Stomach (tissue), 9 donors: ENCODE data around the gene CYP3A5. TPM values are rescaled to one million over a fixed set of nuclear protein-coding genes. Genes with fewer than 3 reads are reported as not detected.

ENCODE experiments used
- DNase-seq, 2 donors: peaks; one replicate each; pipeline versions ENCODE4 v3.0.0 to v3.0.0-alpha.2; 2013 to 2019
- H3K27ac ChIP-seq, 5 donors: fragments of 200-600 bp in 4 of 5; sonication (generic) in 4 of 5; one replicate each; pipeline ENCODE4 v1.5.1; 2013 to 2019; ENCODE audit warnings: mild to moderate bottlenecking in 1 of 5, moderate library complexity in 1 of 5
- H3K27me3 ChIP-seq, 3 donors: fragments of 200-600 bp; sonication (generic); one replicate each; pipeline ENCODE4 v1.5.1; 2017 to 2019; ENCODE audit warnings: mixed run types in 1 of 3
- H3K36me3 ChIP-seq, 4 donors: fragments of 200-600 bp; sonication (generic); 1 replicate in 3 of 4; 2 replicates in 1 of 4; pipeline ENCODE4 v1.5.1; 2016 to 2019
- H3K4me1 ChIP-seq, 4 donors: fragments of 200-600 bp; sonication (generic); one replicate each; pipeline ENCODE4 v1.5.1; 2016 to 2019
- H3K4me3 ChIP-seq, 4 donors: fragments of 200-600 bp; sonication (generic) in 3 of 4; one replicate each; pipeline ENCODE4 v1.5.1; 2016 to 2019; ENCODE audit warnings: mild to moderate bottlenecking in 1 of 4
- H3K9me3 ChIP-seq, 4 donors: fragments of 200-600 bp; sonication (generic); one replicate each; pipeline ENCODE4 v1.5.1; 2016 to 2019
- EP300 ChIP-seq: sonication (generic); formaldehyde crosslinking; IDR thresholded peaks from one replicate; pipeline ENCODE4 v1.6.1; 2017; ENCODE audit warnings: antibody characterized with exemption
- POLR2A ChIP-seq, 4 donors: fragments of 450-650 bp; IDR thresholded peaks; one replicate each; pipeline ENCODE4 v1.6.1; 2016; ENCODE audit warnings: antibody characterized with exemption in 4 of 4, control low read depth in 2 of 4, mild to moderate bottlenecking in 1 of 4, moderate library complexity in 1 of 4
- POLR2AphosphoS5 ChIP-seq, 3 donors: sonication (generic); formaldehyde crosslinking; IDR thresholded peaks; one replicate each; pipeline ENCODE4 v1.6.1; 2016; ENCODE audit warnings: antibody characterized with exemption in 3 of 3
- WGBS, 5 donors: extraction: QIAGEN DNeasy Blood & Tissue Kit in 3 of 5; methylation state at CpG; one replicate each; pipeline versions ENCODE4 v1.1.5 to v1.1.7; 2013 to 2018; 5-methylcytosine and 5-hydroxymethylcytosine counted together
- intact Hi-C: fragments of 100-400 bp; cut with DNase I; formaldehyde crosslinking; loops from one replicate; pipeline ENCODE4 v1.15.1; 2023; ENCODE audit warnings: low total_unique reads
- polyA plus RNA-seq, 3 donors: library from polyadenylated mRNA; stranded (reverse); fragments of 200-250 nt; gene quantifications; one replicate each; pipeline ENCODE4 v1.2.3, GENCODE V29; 2013
- small RNA-seq, 4 donors: library from RNA; depleted of rRNA; stranded (forward); fragments of <200 nt; gene quantifications; one replicate each; pipeline ENCODE3, GENCODE V24; 2016
- total RNA-seq, 5 donors: library from RNA; depleted of rRNA; stranded (reverse); fragments of >200 nt; gene quantifications; one replicate each; pipeline versions ENCODE4 v1.1.0 to v1.2.3, GENCODE V29; 2014 to 2016
- TF ChIP-seq, protein P1 (sequence below), 7 experiments: fragments of 450-650 bp in 4 of 7; fragments of 200-600 bp in 3 of 7; sonication (generic) in 3 of 7; IDR thresholded peaks; one replicate each; pipeline ENCODE4 v1.5.1; 2016 to 2019; ENCODE audit warnings: antibody characterized with exemption in 7 of 7, control low read depth in 2 of 7, mild to moderate bottlenecking in 1 of 7
- donor health status: healthy with polysubstance abuse.
- donor health status: Bipolar disorder and iron deficiency.
- donor health status: healthy.

The CYP3A5 gene
- total and polyA plus RNA-seq, 8 donors = 26.3 to 538 (median 141) TPM

DNA sequence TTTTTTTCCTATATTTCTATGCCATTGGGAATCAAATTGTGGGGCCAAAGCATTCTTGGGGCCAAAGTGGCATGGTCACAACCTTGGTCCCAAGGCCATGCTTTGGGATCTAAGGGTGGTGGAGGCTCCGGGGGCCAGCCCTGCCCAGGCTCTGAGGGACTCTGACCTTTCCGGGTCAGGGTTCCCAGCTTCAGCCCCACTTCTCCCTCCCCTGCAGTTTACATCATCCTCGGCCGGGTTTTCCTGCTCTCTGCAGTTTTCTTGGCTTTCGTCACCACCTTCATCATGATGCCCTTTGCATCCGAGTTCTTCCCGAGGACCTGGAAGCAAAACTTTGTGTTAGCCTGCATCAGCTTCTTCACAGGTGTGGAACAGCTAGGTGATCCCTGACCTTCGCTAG lies 73.3 kb downstream of the CYP3A5 start:
- no peaks in the 10 kb centered on the region for H3K4me1 ChIP-seq
- no peak for DNase-seq
- H3K27me3 ChIP-seq = peaks cover 0 to 12% (median 0%) of the 10 kb centered on the region in 3 donors
- no peak for TF ChIP-seq EP300
- TF ChIP-seq POLR2AphosphoS5 (IDR thresholded peaks at IDR 0.05) = no peak
- TF ChIP-seq, protein P1, sequence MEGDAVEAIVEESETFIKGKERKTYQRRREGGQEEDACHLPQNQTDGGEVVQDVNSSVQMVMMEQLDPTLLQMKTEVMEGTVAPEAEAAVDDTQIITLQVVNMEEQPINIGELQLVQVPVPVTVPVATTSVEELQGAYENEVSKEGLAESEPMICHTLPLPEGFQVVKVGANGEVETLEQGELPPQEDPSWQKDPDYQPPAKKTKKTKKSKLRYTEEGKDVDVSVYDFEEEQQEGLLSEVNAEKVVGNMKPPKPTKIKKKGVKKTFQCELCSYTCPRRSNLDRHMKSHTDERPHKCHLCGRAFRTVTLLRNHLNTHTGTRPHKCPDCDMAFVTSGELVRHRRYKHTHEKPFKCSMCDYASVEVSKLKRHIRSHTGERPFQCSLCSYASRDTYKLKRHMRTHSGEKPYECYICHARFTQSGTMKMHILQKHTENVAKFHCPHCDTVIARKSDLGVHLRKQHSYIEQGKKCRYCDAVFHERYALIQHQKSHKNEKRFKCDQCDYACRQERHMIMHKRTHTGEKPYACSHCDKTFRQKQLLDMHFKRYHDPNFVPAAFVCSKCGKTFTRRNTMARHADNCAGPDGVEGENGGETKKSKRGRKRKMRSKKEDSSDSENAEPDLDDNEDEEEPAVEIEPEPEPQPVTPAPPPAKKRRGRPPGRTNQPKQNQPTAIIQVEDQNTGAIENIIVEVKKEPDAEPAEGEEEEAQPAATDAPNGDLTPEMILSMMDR (IDR thresholded peaks at IDR 0.05) = no peak
- no peak for TF ChIP-seq POLR2A (IDR thresholded peaks at IDR 0.05)
- H3K36me3 ChIP-seq = no peaks in the 10 kb centered on the region
- H3K4me3 ChIP-seq = no peak overlapping the region
- intact Hi-C loops = no loop called here
- no peak overlapping the region for H3K27ac ChIP-seq
- no peaks in the 10 kb centered on the region for H3K9me3 ChIP-seq
- 67 to 77% (median 75%) methylated on average over 8 of the region's 8 CpGs for whole genome bisulfite sequencing, 5 donors

DNA sequence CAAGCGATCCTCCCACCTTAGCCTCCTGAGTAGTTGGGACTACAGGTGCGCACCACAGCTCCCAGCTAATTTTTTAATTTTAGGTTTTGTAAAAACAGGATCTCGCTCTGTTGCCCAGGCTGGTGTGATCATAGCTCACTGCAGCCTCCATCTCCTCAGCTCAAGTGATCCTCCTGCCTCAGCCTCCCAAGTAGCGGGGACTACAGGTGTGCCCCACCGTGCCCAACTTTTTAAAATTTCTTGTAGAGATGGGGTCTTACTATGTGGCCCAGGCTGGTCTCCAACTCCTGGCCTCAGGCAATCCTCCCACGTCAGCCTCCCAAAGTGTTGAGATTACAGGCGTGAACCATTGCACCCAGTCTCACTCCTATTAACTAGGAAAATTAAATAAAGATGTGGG lies 74.3 kb downstream of the CYP3A5 start:
- Histone ChIP-seq H3K4me1 (no peaks in the 10 kb centered on the region), H3K4me3 (no peak overlapping the region), H3K9me3 (no peaks in the 10 kb centered on the region), H3K36me3 (no peaks in the 10 kb centered on the region), H3K27ac (no peak overlapping the region), H3K27me3 (peaks cover 0 to 12% (median 0%) of the 10 kb centered on the region in 3 donors)
- DNase-seq = no peak
- 85 to 96% (median 94%) methylated on average over 7 of the region's 7 CpGs for WGBS, 5 donors
- TF ChIP-seq, protein P1 (IDR thresholded peaks at IDR 0.05) = no peak
- no peak for TF ChIP-seq POLR2A (IDR thresholded peaks at IDR 0.05)
- no peak for TF ChIP-seq EP300
- no peak for TF ChIP-seq POLR2AphosphoS5 (IDR thresholded peaks at IDR 0.05)
- intact Hi-C loops = no loop called here

DNA sequence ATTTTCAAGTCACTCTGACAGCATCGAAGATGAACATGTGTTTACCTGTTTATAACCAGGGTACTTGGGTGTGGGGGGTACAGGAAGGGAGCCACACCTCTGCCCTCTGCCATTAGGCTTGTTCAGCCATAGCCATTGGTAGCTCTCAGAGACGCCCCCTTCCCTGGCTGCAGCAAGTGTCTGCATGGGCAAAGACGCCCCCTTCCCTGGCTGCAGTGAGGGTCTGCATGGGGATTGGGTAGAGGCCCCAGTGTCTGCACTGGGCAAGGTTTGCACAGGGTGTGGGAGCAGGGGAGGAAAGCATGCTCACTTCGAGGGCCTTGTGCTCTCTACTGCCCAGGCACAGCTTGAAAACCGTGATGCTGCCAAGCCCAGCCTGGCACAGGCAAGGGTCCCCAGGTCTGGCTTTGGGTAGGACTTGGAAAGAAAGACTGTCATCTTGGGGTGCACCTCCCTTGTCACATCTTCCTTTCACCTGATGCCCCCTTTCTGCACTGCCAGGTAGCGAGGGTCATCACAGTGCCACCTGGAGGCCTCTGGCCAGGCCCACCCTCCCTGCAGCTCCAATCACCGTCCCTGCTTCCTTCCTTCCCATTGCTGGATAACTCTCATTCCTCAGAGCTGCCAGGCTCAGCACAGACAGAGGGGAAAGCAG lies 78.0 kb downstream of the CYP3A5 start:
- 63 to 73% (median 71%) methylated on average over 4 to 7 of the region's 7 CpGs for WGBS, 5 donors

DNA sequence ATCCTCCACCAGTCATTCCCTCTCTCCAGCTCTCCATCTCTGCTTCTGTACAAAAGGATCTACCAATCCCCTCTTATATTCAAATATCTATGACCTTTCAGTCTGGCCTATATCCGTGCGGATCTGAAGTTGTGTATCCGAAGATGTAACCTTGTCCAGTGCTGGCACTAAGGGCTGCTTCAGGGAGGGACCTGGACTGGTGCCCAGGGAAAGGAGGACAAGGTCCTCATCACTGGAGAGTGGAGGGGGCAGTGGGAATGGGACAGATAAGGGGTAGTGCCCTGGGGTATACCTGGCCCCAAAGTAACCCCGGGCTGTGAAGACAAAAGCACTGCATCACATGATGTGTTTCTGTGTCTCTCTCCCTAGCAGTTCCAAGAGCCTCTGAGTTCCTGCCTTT lies 80.0 kb downstream of the CYP3A5 start:
- Histone ChIP-seq H3K27ac (no peak overlapping the region), H3K4me3 (no peak overlapping the region), H3K9me3 (no peaks in the 10 kb centered on the region), H3K27me3 (peaks cover 0 to 7% (median 0%) of the 10 kb centered on the region in 3 donors), H3K36me3 (no peaks in the 10 kb centered on the region), H3K4me1 (no peaks in the 10 kb centered on the region)
- no peak for DNase-seq
- 77 to 82% (median 79%) methylated on average over 4 of the region's 4 CpGs for WGBS, 5 donors
- TF ChIP-seq, protein P1 (IDR thresholded peaks at IDR 0.05) = no peak
- no peak for TF ChIP-seq POLR2A (IDR thresholded peaks at IDR 0.05)
- TF ChIP-seq POLR2AphosphoS5 (IDR thresholded peaks at IDR 0.05) = no peak
- TF ChIP-seq EP300 = no peak
- intact Hi-C loops = no loop called here

More for the DNA sequence above, 78.0 kb downstream of the CYP3A5 start:
- no peak for DNase-seq
- TF ChIP-seq, protein P1 (IDR thresholded peaks at IDR 0.05) = no peak
- TF ChIP-seq EP300 (no peak), POLR2A (IDR thresholded peaks at IDR 0.05) (no peak), POLR2AphosphoS5 (IDR thresholded peaks at IDR 0.05) (no peak)
- Histone ChIP-seq H3K4me3 (no peak overlapping the region), H3K27me3 (peaks cover 0 to 14% (median 0%) of the 10 kb centered on the region in 3 donors), H3K27ac (no peak overlapping the region), H3K9me3 (no peaks in the 10 kb centered on the region), H3K4me1 (no peaks in the 10 kb centered on the region), H3K36me3 (no peaks in the 10 kb centered on the region)
- intact Hi-C loops = no loop called here

Small RNA genes lying within 50 kb of the gene (small RNA-seq; reads per million reads assigned to genes)
- 0 reads per million in 4 donors for gene CYP3A51P
- gene CYP3A7-CYP3A51P = 0 reads per million in 4 donors

Other genes starting within 250 kb of the CYP3A5 start
- gene PTCD1, start 241.2 kb downstream of the CYP3A5 start, total RNA-seq = 1 to 10 TPM in 4 of 5 donors, under 1 TPM in 1; 0.87 to 3.5 (median 2.7) TPM
- 1 to 10 TPM; 1.8 to 3.1 (median 2.0) TPM for gene PTCD1, start 241.2 kb downstream of the CYP3A5 start, polyA plus RNA-seq
- gene CPSF4, start 241.1 kb downstream of the CYP3A5 start, total RNA-seq = 10 to 100 TPM in 4 of 5 donors, 1 to 10 TPM in 1; 4.5 to 43.8 (median 28.8) TPM
- 10 to 100 TPM; 24.9 to 31.3 (median 25.6) TPM for gene CPSF4, start 241.1 kb downstream of the CYP3A5 start, polyA plus RNA-seq
- 100 to 1,000 TPM in 4 of 5 donors, 1 to 10 TPM in 1; 1.2 to 441 (median 159) TPM for gene ATP5MF, start 213.8 kb downstream of the CYP3A5 start, total RNA-seq
- 1,000 to 10,000 TPM; 1,153 to 1,530 (median 1,469) TPM for gene ATP5MF, start 213.8 kb downstream of the CYP3A5 start, polyA plus RNA-seq
- gene ZNF789, start 207.1 kb downstream of the CYP3A5 start, total RNA-seq = 10 to 100 TPM; 14.6 to 55.6 (median 22.0) TPM
- gene ZNF789, start 207.1 kb downstream of the CYP3A5 start, polyA plus RNA-seq = 1 to 10 TPM; 6.6 to 9.8 (median 7.2) TPM
- 100 to 1,000 TPM in 1 of 5 donors, 10 to 100 TPM in 4; 16.9 to 177 (median 48.0) TPM for gene ZNF394, start 179.7 kb downstream of the CYP3A5 start, total RNA-seq
- gene ZNF394, start 179.7 kb downstream of the CYP3A5 start, polyA plus RNA-seq = 10 to 100 TPM; 15.7 to 16.7 (median 16.4) TPM
- 10 to 100 TPM in 1 of 5 donors, 1 to 10 TPM in 3, under 1 TPM in 1; 0.58 to 11.4 (median 4.0) TPM for gene ZKSCAN5, start 175.3 kb downstream of the CYP3A5 start, total RNA-seq
- 1 to 10 TPM; 2.7 to 3.8 (median 2.9) TPM for gene ZKSCAN5, start 175.3 kb downstream of the CYP3A5 start, polyA plus RNA-seq
- gene FAM200A, start 127.9 kb downstream of the CYP3A5 start, total RNA-seq = 10 to 100 TPM in 1 of 5 donors, 1 to 10 TPM in 2, under 1 TPM in 2; 0.45 to 35.9 (median 3.3) TPM
- gene FAM200A, start 127.9 kb downstream of the CYP3A5 start, polyA plus RNA-seq = 1 to 10 TPM; 3.1 to 4.2 (median 3.5) TPM
- gene ZNF655, start 121.4 kb downstream of the CYP3A5 start, total RNA-seq = 100 to 1,000 TPM in 2 of 5 donors, 10 to 100 TPM in 3; 55.8 to 162 (median 94.5) TPM
- gene ZNF655, start 121.4 kb downstream of the CYP3A5 start, polyA plus RNA-seq = 10 to 100 TPM; 33.0 to 41.2 (median 37.5) TPM
- 1 to 10 TPM in 1 of 5 donors, under 1 TPM in 1, not detected in 3; 0.73 to 4.3 TPM for gene TMEM225B, start 81.7 kb downstream of the CYP3A5 start, total RNA-seq
- 1 to 10 TPM in 1 of 3 donors, under 1 TPM in 1, not detected in 1; 0.75 to 1.2 TPM for gene TMEM225B, start 81.7 kb downstream of the CYP3A5 start, polyA plus RNA-seq
- 10 to 100 TPM; 10.7 to 16.2 (median 12.3) TPM for gene ZSCAN25, start 63.0 kb downstream of the CYP3A5 start, total RNA-seq
- gene ZSCAN25, start 63.0 kb downstream of the CYP3A5 start, polyA plus RNA-seq = 1 to 10 TPM; 3.5 to 4.1 (median 3.7) TPM
- not detected for gene CYP3A7, start 55.2 kb upstream of the CYP3A5 start, total RNA-seq
- not detected for gene CYP3A7, start 55.2 kb upstream of the CYP3A5 start, polyA plus RNA-seq
- gene CYP3A4, start 104.2 kb upstream of the CYP3A5 start, total RNA-seq = 10 to 100 TPM in 1 of 5 donors, 1 to 10 TPM in 1, not detected in 3; 1.7 to 23.5 TPM
- under 1 TPM in 1 of 3 donors, not detected in 2; 0.31 TPM for gene CYP3A4, start 104.2 kb upstream of the CYP3A5 start, polyA plus RNA-seq
- not detected for gene CYP3A43, start 148.0 kb upstream of the CYP3A5 start, total RNA-seq
- gene CYP3A43, start 148.0 kb upstream of the CYP3A5 start, polyA plus RNA-seq = not detected
- gene OR2AE1, start 197.0 kb upstream of the CYP3A5 start, total RNA-seq = 1 to 10 TPM in 1 of 5 donors, not detected in 4; 1.1 TPM
- gene OR2AE1, start 197.0 kb upstream of the CYP3A5 start, polyA plus RNA-seq = not detected
- gene TRIM4, start 239.5 kb upstream of the CYP3A5 start, total RNA-seq = 10 to 100 TPM; 25.3 to 46.1 (median 40.3) TPM
- 10 to 100 TPM; 12.6 to 21.8 (median 13.8) TPM for gene TRIM4, start 239.5 kb upstream of the CYP3A5 start, polyA plus RNA-seq
- not detected for gene GJC3, start 249.6 kb upstream of the CYP3A5 start, total RNA-seq
- under 1 TPM in 2 of 3 donors, not detected in 1; 0.15 to 0.75 TPM for gene GJC3, start 249.6 kb upstream of the CYP3A5 start, polyA plus RNA-seq